Prostate gland (tissue), 2 donors: ENCODE data around the gene HOXB6. TPM values are rescaled to one million over a fixed set of nuclear protein-coding genes. Genes with fewer than 3 reads are reported as not detected.

Experiments
- DNase-seq: peaks from one replicate; pipeline ENCODE4 v3.0.0-alpha.2; 2019; ENCODE audit warnings: low spot score
- H3K27ac ChIP-seq, 2 donors: fragments of 200-600 bp; sonication (generic); 2 replicates each; pipeline ENCODE4 v1.5.1; 2017 to 2019
- H3K27me3 ChIP-seq: fragments of 200-600 bp; sonication (generic); replicated peaks from 2 replicates; pipeline ENCODE4 v1.5.1; 2019; ENCODE audit not compliant: insufficient read depth
- H3K36me3 ChIP-seq, 2 donors: fragments of 200-600 bp; sonication (generic); 1 replicate in 1 of 2; 2 replicates in 1 of 2; pipeline versions ENCODE4 v1.5.1 to v1.8.1; 2017 to 2019
- H3K4me1 ChIP-seq: fragments of 200-600 bp; sonication (generic); replicated peaks from 2 replicates; pipeline ENCODE4 v1.5.1; 2019
- H3K4me3 ChIP-seq, 2 donors: fragments of 200-600 bp; sonication (generic); 2 replicates each; pipeline ENCODE4 v1.5.1; 2017 to 2019
- H3K9me3 ChIP-seq: fragments of 200-600 bp; sonication (generic); 2 replicates; pipeline ENCODE4 v1.5.1; 2017
- CTCF ChIP-seq, 4 experiments: fragments of 200-600 bp in 2 of 4; fragments of 450-650 bp in 2 of 4; sonication (generic) in 2 of 4; IDR thresholded peaks; 1 replicate in 3 of 4; 2 replicates in 1 of 4; pipeline ENCODE4 v1.5.1; 2016 to 2019; ENCODE audit warnings: antibody characterized with exemption in 4 of 4, mild to moderate bottlenecking in 2 of 4, moderate library complexity in 2 of 4
- POLR2A ChIP-seq: fragments of 450-650 bp; IDR thresholded peaks from one replicate; pipeline ENCODE4 v1.6.1; 2016; ENCODE audit warnings: antibody characterized with exemption, mild to moderate bottlenecking
- POLR2AphosphoS5 ChIP-seq: sonication (generic); formaldehyde crosslinking; IDR thresholded peaks from one replicate; pipeline ENCODE4 v1.6.1; 2017; ENCODE audit warnings: antibody characterized with exemption
- WGBS: methylation state at CpG from one replicate; pipeline ENCODE4 v1.1.5; 2018; 5-methylcytosine and 5-hydroxymethylcytosine counted together
- intact Hi-C: fragments of 100-400 bp; cut with DNase I; formaldehyde crosslinking; loops from one replicate; pipeline ENCODE4 v1.14.2; 2022
- total RNA-seq, 2 donors: library from RNA; depleted of rRNA; stranded (reverse); fragments of >200 nt; gene quantifications; one replicate each; pipeline ENCODE4 v1.1.0, GENCODE V29; 2016

Gene HOXB6
- total RNA-seq, 2 donors from 2014 or later, result 0.27 to 0.40 TPM

DNA sequence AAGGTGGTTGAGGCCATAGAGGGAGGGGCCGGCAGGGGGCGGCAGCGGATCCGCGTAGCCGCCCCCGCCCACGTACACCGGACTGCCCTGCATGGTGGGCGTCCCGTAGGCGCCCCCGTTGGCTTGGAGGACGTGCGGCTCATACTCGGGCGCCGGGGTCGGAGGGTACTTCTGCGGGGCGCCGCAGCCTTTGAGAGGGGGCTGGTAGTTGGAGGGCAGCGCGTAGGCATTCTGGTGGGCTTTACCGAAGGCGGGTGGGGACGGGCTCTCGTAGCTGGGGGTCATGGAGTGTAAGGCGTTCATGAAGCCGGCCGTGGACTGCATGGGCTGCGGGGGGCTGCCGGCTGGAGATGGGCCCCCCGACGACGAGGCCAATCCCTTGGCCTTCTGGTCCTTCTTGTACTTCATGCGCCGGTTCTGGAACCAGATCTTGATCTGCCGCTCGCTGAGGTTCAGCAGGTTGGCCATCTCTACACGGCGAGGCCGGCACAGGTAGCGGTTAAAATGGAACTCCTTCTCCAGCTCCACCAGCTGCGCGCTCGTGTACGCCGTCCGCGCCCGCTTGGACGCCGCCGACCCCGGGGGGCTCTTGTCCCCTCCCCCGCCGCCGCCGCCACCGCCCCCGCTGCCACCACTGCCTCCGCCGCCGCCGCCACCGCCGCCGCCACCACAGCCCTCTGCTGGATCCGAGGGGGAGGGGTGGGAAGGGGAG lies 54.1 kb downstream of the HOXB6 start:
- no peak for TF ChIP-seq POLR2A
- no peak for TF ChIP-seq POLR2AphosphoS5
- no peak for TF ChIP-seq CTCF (IDR thresholded peaks at IDR 0.05)
- H3K27me3 ChIP-seq, result no peaks in the 10 kb centered on the region
- H3K36me3 ChIP-seq, result no peaks in the 10 kb centered on the region
- H3K4me3 ChIP-seq, result no peak overlapping the region
- 84% methylated on average over 70 of the region's 70 CpGs for WGBS
- no peak for DNase-seq
- no peak overlapping the region for H3K27ac ChIP-seq
- H3K9me3 ChIP-seq, result no peaks in the 10 kb centered on the region
- intact Hi-C loops, result no loop called here
- H3K4me1 ChIP-seq, result no peaks in the 10 kb centered on the region

DNA sequence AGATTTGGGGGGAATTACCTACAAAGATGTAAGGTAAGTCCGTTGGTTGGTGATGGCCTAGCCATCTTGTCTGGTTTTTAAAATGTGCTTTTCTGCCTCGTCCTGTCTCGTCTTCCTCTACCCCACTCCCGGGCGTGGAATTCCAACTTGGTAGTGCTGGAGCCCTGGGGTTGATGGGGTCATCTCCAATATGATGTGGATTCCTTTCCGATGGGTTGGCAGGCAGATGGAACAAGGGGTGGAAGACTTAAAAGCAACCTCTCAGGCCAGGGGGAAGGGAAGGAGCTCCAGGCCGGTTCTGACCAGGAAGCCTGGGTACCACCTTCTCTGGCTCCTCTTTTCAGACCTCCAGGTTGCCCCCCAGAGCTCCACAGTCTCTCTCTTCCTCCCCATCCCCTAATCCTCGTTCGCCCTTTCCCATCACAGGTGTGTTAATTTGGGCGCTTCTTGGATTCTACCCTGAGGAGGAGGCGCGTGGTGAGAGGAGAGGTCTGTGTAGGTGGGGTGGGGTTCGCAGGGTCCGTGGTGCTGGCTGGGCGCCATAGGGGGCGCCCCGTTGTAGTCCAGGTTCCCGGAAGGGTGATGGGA lies 54.8 kb downstream of the HOXB6 start:
- no peaks in the 10 kb centered on the region for H3K4me1 ChIP-seq
- no peak overlapping the region for H3K4me3 ChIP-seq
- DNase-seq, result no peak
- no peak overlapping the region for H3K27ac ChIP-seq
- H3K9me3 ChIP-seq, result no peaks in the 10 kb centered on the region
- no peaks in the 10 kb centered on the region for H3K27me3 ChIP-seq
- H3K36me3 ChIP-seq, result no peaks in the 10 kb centered on the region
- 86% methylated on average over 18 of the region's 18 CpGs for WGBS
- TF ChIP-seq POLR2AphosphoS5 (no peak), POLR2A (no peak), CTCF (IDR thresholded peaks at IDR 0.05) (no peak)
- intact Hi-C loops, result no loop called here

DNA sequence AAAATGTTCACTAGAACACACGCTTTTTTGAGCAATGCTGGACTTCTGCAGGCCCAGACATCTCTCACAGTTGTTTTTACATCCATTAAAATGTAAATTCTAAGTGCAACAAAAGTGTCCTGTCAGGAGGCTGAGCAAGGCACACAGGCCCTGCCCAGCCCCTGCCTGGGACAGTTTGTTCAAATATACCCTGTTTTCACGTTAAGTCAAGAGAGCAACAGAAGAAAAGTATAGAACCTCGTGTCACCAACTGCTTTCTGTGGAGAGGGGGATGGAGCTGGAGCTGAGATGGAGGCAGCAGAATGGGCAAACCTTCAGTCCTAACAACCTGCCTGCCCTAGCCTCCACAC lies 55.5 kb downstream of the HOXB6 start:
- H3K27me3 ChIP-seq, result no peaks in the 10 kb centered on the region

DNA sequence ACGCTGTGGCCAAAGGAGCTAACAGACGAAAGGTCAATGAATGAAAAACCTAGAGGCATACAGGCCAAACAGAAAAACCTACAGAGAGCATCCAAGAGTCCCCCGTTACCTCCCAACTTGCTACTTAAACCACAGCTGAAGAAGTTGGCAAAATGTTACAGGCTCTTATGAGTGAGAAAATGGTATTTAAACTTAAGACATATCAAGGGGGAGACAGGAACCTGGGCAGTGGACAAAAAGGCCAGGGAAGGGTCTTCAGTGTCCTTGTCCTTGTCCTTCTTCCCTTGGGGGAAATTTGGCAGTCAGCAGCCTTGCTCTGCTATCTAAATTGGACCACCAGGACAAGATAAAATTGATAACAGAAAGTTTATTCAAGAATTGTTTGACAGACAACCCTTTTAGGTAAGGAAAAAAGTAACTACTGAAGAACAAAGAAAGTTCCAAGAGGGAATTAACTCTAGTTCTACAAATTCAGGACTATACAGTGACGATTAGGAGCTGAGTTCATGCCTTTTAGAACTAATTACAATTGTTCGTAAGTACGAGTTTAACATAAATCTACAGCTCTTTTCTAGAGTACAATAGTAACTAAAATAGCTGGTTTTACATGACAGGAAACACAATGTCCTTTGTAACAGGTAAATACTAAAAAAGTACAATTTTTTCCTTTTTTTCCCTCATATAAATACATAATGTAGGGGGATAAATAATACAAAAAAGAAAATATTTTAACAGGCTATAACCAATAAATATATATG lies 56.1 kb downstream of the HOXB6 start:
- no peak for TF ChIP-seq POLR2A
- no peak for TF ChIP-seq POLR2AphosphoS5
- no peak for TF ChIP-seq CTCF (IDR thresholded peaks at IDR 0.05)
- no peaks in the 10 kb centered on the region for H3K27me3 ChIP-seq
- no peak overlapping the region for H3K4me3 ChIP-seq
- DNase-seq, result no peak
- H3K27ac ChIP-seq, result no peak overlapping the region
- 84% methylated on average over 6 of the region's 6 CpGs for WGBS
- intact Hi-C loops, result no loop called here
- no peaks in the 10 kb centered on the region for H3K36me3 ChIP-seq
- H3K9me3 ChIP-seq, result no peaks in the 10 kb centered on the region
- no peaks in the 10 kb centered on the region for H3K4me1 ChIP-seq

More for the DNA sequence above, 55.5 kb downstream of the HOXB6 start:
- Histone ChIP-seq H3K4me3 (no peak overlapping the region), H3K9me3 (no peaks in the 10 kb centered on the region), H3K36me3 (no peaks in the 10 kb centered on the region), H3K27ac (no peak overlapping the region), H3K4me1 (no peaks in the 10 kb centered on the region)
- DNase-seq, result no peak
- 73% methylated on average over 3 of the region's 3 CpGs for WGBS
- TF ChIP-seq POLR2AphosphoS5 (no peak), POLR2A (no peak), CTCF (IDR thresholded peaks at IDR 0.05) (no peak)
- intact Hi-C loops, result no loop called here
